ENCODE measurements around the gene SWI5. TPM values are rescaled to one million over a fixed set of nuclear protein-coding genes. Genes with fewer than 3 reads are reported as not detected.
A peak's percentile ranks its signal among the peaks of the same experiment; 100 is the strongest.
"Not testable (repeated sequence)": the region's sequence is repeated elsewhere in the genome, so short reads cannot be mapped to it uniquely, and the experiment has no call there.

Gene SWI5
- total RNA-seq, result 25.3 and 37.4 TPM in 2 replicates

DNA sequence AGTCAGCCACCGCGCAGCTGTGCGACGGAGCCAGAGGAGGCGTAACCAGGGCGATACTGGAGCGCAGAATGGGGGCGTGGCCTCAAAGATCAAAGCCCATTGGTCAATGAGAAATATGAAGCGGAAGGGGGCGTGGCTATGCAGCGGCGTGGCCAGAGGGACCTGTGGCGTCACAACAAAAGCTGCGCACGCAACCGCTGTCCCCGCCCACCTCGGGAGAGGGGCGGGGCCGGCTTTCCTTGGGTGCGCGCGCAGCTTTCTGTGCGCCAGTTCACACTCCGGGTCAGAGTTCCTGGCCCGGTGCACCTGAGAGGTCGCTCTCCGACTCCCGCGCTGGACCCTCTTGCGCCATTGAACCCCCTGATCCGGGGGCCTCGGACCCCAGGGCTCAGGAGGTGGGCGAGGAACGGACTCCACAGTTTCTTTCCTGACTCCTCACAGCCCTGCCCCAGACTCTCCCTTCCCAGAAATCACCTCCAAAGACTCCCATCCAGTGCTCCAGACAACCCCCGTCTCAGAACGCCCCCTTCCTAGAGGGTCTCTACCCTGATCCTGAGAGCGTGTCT lies at the start of gene SWI5:
Gene SWI5, plus strand, starts transcription at position 269 of the 566 bp plus-strand sequence.
- TF ChIP-seq, protein P1, sequence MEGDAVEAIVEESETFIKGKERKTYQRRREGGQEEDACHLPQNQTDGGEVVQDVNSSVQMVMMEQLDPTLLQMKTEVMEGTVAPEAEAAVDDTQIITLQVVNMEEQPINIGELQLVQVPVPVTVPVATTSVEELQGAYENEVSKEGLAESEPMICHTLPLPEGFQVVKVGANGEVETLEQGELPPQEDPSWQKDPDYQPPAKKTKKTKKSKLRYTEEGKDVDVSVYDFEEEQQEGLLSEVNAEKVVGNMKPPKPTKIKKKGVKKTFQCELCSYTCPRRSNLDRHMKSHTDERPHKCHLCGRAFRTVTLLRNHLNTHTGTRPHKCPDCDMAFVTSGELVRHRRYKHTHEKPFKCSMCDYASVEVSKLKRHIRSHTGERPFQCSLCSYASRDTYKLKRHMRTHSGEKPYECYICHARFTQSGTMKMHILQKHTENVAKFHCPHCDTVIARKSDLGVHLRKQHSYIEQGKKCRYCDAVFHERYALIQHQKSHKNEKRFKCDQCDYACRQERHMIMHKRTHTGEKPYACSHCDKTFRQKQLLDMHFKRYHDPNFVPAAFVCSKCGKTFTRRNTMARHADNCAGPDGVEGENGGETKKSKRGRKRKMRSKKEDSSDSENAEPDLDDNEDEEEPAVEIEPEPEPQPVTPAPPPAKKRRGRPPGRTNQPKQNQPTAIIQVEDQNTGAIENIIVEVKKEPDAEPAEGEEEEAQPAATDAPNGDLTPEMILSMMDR (conservative IDR thresholded peaks at IDR 0.05; ENCODE audit: low read depth, low read length), result no peak
- DNase-seq (ENCODE audit: low read depth), result peak; percentile 79
- peak within 1 kb of the TSS; percentile 100 for H3K4me3 ChIP-seq (ENCODE audit: low read depth, low read length)

DNA sequence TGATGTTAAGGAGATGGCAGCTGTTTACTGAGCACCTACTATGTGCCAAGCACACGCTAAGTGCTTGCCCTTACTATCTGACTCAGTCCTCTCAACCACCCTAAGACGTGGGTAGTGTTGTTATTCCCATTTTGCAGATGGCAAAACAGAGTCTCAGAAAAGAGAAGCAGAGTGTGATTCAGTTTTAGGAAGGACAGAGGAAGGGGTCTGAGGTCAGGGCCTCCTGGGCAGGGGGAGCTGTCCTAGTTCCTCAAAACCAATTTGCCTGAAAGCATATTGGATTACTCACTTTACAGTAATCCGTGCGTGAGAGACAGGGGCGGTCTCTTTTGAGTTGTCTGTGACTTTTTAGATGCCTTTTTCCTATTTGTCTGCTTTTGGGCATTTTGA lies 49.7 kb upstream of the SWI5 start:
- TF ChIP-seq, protein P1 (conservative IDR thresholded peaks at IDR 0.05; ENCODE audit: low read depth, low read length), result no peak
- H3K4me3 ChIP-seq (ENCODE audit: low read depth, low read length), result no peak overlapping the region
- no peak for DNase-seq (ENCODE audit: low read depth)

DNA sequence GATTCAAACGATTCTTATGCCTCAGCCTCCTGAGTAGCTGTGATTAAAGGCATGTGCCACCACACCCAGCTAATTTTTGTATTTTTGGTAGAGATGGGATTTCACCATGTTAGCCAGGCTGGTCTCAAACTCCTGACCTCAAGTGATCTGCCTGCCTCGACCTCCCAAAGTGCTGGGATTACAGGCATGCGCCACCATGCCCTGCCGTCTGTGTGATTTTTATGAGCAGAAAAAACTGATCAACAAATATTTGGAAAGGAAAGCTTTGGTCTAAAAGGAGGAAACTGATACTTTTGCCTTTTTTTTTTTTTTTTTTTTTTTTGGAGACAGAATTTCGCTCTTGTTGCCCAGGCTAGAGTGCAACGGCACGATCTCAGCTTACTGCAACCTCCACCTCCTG lies 45.2 kb upstream of the SWI5 start:
- H3K4me3 ChIP-seq (ENCODE audit: low read depth, low read length); DNase-seq (ENCODE audit: low read depth): not testable (repeated sequence)

DNA sequence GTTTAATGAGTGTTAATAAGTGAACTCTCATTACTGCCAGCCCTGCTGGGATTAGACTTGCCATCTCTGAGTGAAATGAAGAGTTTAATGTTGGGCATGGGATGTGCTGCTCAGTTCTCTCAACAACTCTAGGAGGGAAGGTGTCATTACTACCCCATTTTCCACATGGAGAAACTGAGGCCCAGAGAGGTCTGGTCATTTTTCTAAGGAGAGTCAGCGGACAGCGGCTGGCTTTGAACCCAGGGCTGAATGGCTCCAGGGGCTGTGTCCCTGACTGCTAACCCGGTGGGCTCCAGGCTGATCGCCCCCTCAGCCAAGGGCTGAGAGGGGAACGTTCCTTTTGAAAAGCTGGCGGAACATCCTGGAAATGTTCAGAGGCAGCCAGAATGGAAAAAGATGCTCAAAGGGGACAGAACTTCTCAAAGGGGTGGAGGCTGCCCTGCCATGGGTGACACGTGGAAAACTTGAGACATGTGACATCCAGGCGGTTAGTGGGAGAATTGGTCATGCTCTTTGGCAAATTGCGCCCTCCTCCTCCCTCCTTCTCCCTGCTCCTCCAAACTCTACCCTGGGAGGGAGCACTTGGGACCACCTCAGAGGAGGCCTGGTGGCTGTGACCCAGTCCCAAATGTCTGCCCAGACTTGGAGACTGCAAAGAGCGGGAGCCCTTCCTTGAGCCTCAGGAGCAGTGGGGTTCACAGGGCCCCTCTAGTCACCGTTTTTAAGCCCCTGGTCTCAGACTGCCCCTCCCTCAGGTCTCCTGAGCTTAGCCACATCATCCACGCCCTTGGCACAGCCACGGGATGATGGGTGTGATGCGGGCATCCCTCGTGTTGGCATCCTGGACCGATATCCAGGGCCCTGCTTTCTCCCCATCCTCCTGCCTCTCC lies 44.2 kb upstream of the SWI5 start:
- H3K4me3 ChIP-seq (ENCODE audit: low read depth, low read length), result no peak overlapping the region
- no peak for DNase-seq (ENCODE audit: low read depth)
- TF ChIP-seq, protein P1 (conservative IDR thresholded peaks at IDR 0.05; ENCODE audit: low read depth, low read length), result no peak

DNA sequence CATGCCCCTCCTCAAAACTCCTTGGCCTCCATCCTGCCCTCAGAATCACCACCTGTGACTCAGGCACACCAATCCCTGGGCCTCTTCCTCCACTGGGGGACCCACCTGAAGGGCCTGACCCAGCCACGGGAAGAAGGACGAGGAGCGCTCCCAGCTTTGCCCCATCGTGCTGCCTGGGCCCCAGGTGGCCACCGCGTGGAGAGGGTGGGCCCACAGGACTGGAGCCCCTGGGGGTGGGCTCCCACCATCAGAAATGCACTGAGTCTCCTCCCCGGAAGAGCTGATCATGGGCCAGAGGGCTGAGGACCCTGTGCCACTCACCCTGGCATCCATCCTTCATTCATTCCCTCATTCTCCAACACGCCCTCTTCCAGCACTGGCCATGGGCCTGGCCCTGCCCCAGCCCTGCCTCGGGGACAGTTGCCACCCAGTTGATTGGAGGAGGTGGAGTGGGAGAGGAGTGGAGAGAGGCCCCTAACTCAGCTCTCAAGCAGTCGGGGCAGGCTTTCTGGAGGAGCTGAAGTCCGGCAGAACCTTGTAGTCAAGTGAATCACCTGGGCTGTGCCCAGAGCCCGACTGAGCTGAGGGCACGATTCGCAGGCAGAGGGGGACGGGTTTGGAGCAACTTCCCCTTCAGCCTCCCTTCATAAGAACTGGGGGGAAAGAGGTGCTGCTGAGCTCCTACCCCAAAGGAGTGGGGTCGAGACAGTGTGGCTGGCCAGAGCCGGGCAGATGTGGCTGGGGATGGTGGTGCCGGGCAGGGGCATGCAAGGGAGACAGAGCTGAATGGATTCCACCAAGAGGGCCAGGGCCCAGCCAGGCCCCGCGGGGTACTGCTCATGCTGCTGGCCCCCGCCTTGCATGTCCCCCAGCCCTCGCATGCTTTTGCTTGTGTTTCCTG lies 43.3 kb upstream of the SWI5 start:
- DNase-seq (ENCODE audit: low read depth), result no peak
- TF ChIP-seq, protein P1 (conservative IDR thresholded peaks at IDR 0.05; ENCODE audit: low read depth, low read length), result no peak
- no peak overlapping the region for H3K4me3 ChIP-seq (ENCODE audit: low read depth, low read length)

DNA sequence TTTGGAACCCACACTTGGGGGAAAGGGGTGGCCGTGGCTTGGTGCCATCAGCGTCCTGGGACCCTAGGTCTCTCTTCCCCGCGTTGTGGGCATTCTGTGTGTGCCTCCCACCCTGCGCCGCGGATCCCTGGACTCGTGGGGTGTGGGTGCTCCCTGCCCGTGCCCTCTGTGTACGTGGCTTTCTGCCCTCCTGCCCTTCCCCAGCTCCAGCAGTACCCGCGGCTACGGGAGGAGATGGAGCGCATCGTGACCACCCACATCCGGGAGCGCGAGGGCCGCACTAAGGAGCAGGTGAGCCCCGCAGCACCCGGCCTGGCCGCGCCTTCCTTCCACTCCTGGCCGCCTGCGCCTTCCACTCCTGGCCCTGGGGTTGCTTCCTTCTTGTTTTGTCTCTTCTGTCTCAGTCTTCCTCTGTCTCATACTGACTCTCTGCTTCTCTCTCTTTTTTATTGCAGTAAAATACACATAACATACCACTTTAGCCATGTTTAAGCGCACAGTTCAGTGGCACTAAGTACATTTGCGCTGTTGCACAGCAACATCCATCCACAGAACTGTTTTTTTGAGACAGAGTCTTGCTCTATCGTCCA lies 42.2 kb upstream of the SWI5 start:
- no peak for DNase-seq (ENCODE audit: low read depth)
- H3K4me3 ChIP-seq (ENCODE audit: low read depth, low read length), result no peak overlapping the region
- TF ChIP-seq, protein P1 (conservative IDR thresholded peaks at IDR 0.05; ENCODE audit: low read depth, low read length), result no peak

DNA sequence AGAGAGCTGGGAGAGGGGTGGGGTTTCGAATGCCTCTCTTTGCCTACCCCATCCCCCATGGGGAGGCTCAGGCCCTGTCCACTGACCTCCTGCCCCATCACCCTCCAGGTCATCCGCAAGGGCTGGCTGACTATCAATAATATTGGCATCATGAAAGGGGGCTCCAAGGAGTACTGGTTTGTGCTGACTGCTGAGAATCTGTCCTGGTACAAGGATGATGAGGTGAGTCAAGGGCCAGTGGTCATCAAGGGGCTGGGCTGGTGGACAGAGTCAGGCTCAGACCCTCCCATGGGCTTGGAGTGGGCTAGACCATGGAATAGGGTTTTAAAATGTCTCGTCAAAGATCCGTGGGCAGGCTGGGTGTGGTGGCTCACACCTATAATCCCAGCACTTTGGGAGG lies 34.0 kb upstream of the SWI5 start:
- TF ChIP-seq, protein P1 (conservative IDR thresholded peaks at IDR 0.05; ENCODE audit: low read depth, low read length), result no peak
- no peak overlapping the region for H3K4me3 ChIP-seq (ENCODE audit: low read depth, low read length)
- no peak for DNase-seq (ENCODE audit: low read depth)

All from epithelial cell of proximal tubule (primary cell).